SU-DHL-6 (cell line): ENCODE measurements around the gene SIGLEC1.

Source experiments
- H2AFZ ChIP-seq: fragments of 200-600 bp; sonication (generic); 2 replicates; pipeline ENCODE4 v1.6.1; 2014; ENCODE audit warnings: low read depth, mild to moderate bottlenecking, moderate library complexity, mixed read lengths, antibody characterized with exemption, low read length; ENCODE audit not compliant: severe bottlenecking
- H3F3A ChIP-seq: fragments of 200-600 bp; shearing (Covaris generic); 2 replicates; pipeline ENCODE4 v1.6.0; 2016; ENCODE audit warnings: antibody characterized with exemption, mild to moderate bottlenecking; ENCODE audit not compliant: insufficient read depth
- H3K27ac ChIP-seq: fragments of 200-600 bp; sonication (generic); 2 replicates; pipeline ENCODE4 v1.5.1; 2016; ENCODE audit warnings: low read depth, mild to moderate bottlenecking, low read length, moderate library complexity, mixed read lengths
- H3K27me3 ChIP-seq: fragments of 200-600 bp; sonication (generic), shearing (Covaris generic); 2 replicates; pipeline ENCODE4 v1.6.0; 2014; ENCODE audit warnings: mild to moderate bottlenecking, low read length
- H3K36me3 ChIP-seq: fragments of 200-600 bp; sonication (generic); 2 replicates; pipeline ENCODE4 v1.6.1; 2014; ENCODE audit warnings: mild to moderate bottlenecking, low read length, mixed read lengths
- H3K4me2 ChIP-seq: fragments of 300-600, 200-600 bp; shearing (Covaris generic), sonication (generic); 2 replicates; pipeline ENCODE4 v1.6.0; 2014; ENCODE audit warnings: low read length, low read depth, mild to moderate bottlenecking; ENCODE audit not compliant: poor library complexity, severe bottlenecking
- H3K4me3 ChIP-seq: fragments of 200-600 bp; sonication (generic); 2 replicates; pipeline ENCODE4 v1.5.1; 2014; ENCODE audit warnings: antibody characterized with exemption, low read length, mild to moderate bottlenecking, mixed read lengths; ENCODE audit not compliant: insufficient read depth, poor library complexity, severe bottlenecking
- H3K79me2 ChIP-seq: fragments of 200-600 bp; sonication (generic); 2 replicates; pipeline ENCODE4 v1.6.1; 2014; ENCODE audit warnings: mild to moderate bottlenecking, low read length, moderate library complexity; ENCODE audit not compliant: insufficient read depth
- H3K9ac ChIP-seq: fragments of 200-600 bp; sonication (generic); 2 replicates; pipeline ENCODE4 v1.7.0; 2014; ENCODE audit warnings: mild to moderate bottlenecking, low read length
- H3K9me2 ChIP-seq: fragments of 200-600 bp; sonication (generic); replicated peaks from 2 replicates; pipeline ENCODE4 v1.6.1; 2014; ENCODE audit warnings: low read length; ENCODE audit not compliant: insufficient read depth
- H3K9me3 ChIP-seq: fragments of 200-600 bp; sonication (generic); 2 replicates; pipeline ENCODE4 v1.6.1; 2014; ENCODE audit warnings: low read length, mixed read lengths; ENCODE audit not compliant: insufficient read depth
- H4K20me1 ChIP-seq: fragments of 200-600 bp; sonication (generic); 2 replicates; pipeline ENCODE4 v1.6.1; 2014; ENCODE audit warnings: low read depth, mild to moderate bottlenecking, antibody characterized with exemption, low read length, moderate library complexity, mixed read lengths
- CTCF ChIP-seq: fragments of 200-600 bp; sonication (generic); IDR thresholded peaks from one replicate; pipeline ENCODE4 v1.5.1; 2017; ENCODE audit warnings: antibody characterized with exemption, mild to moderate bottlenecking, low read length, moderate library complexity; ENCODE audit not compliant: insufficient read depth, poor library complexity, severe bottlenecking
- EZH2phosphoT487 ChIP-seq: fragments of 200-600 bp; sonication (generic), shearing (Covaris generic); conservative IDR thresholded peaks from 2 replicates; pipeline ENCODE4 v1.6.1; 2018; ENCODE audit warnings: mild to moderate bottlenecking, antibody characterized with exemption, low read length, moderate library complexity, mixed read lengths

SIGLEC1 gene

GRCh38 chr20:3749087-3749688 is 36.8 kb upstream of the SIGLEC1 start:
- no peak for TF ChIP-seq CTCF
- no peak for TF ChIP-seq EZH2phosphoT487
- no peaks in the 10 kb centered on the region for H3K79me2 ChIP-seq
- H3F3A ChIP-seq = no peaks in the 10 kb centered on the region
- no peak overlapping the region for H3K4me2 ChIP-seq
- no peaks in the 10 kb centered on the region for H3K9me3 ChIP-seq
- H3K9me2 ChIP-seq = no peaks in the 10 kb centered on the region
- no peak overlapping the region for H3K27ac ChIP-seq
- no peak overlapping the region for H3K9ac ChIP-seq
- no peaks in the 10 kb centered on the region; the same call in 1 of the 2 replicates for H4K20me1 ChIP-seq
- no peaks in the 10 kb centered on the region for H3K27me3 ChIP-seq
- H3K36me3 ChIP-seq = no peaks in the 10 kb centered on the region
- no peak overlapping the region for H2AFZ ChIP-seq
- no peak overlapping the region for H3K4me3 ChIP-seq

- Histone ChIP-seq H4K20me1 (no peaks in the 10 kb centered on the region; the same call in 1 of the 2 replicates), H3K9me3 (no peaks in the 10 kb centered on the region), H3K36me3 (no peaks in the 10 kb centered on the region), H3K9ac (no peak overlapping the region), H3K79me2 (no peaks in the 10 kb centered on the region), H3K27me3 (no peaks in the 10 kb centered on the region), H2AFZ (no peak overlapping the region), H3K4me2 (no peak overlapping the region), H3K4me3 (no peak overlapping the region), H3K9me2 (no peaks in the 10 kb centered on the region), H3K27ac (no peak overlapping the region), H3F3A (no peaks in the 10 kb centered on the region)
- TF ChIP-seq EZH2phosphoT487 (no peak), CTCF (no peak)
These were observed 35.7 kb upstream of the SIGLEC1 start for GRCh38 chr20:3748073-3748472.

- no peak overlapping the region for H3K4me3 ChIP-seq
- H3K27ac ChIP-seq = no peak overlapping the region
- no peaks in the 10 kb centered on the region for H3F3A ChIP-seq
- no peak for TF ChIP-seq CTCF
- TF ChIP-seq EZH2phosphoT487 = no peak
- no peaks in the 10 kb centered on the region for H3K79me2 ChIP-seq
- H4K20me1 ChIP-seq = no peaks in the 10 kb centered on the region; the same call in 1 of the 2 replicates
- no peaks in the 10 kb centered on the region for H3K9me3 ChIP-seq
- no peak overlapping the region for H2AFZ ChIP-seq
- H3K36me3 ChIP-seq = no peaks in the 10 kb centered on the region
- no peak overlapping the region for H3K9ac ChIP-seq
- H3K27me3 ChIP-seq = no peaks in the 10 kb centered on the region
- no peaks in the 10 kb centered on the region for H3K9me2 ChIP-seq
- H3K4me2 ChIP-seq = no peak overlapping the region
These were observed 35.1 kb upstream of the SIGLEC1 start for GRCh38 chr20:3747471-3747870.
